Adipocyte (in vitro differentiated cells): ENCODE results near the gene RAP1GAP2.

Source experiments
- DNase-seq: peaks from one replicate; pipeline ENCODE4 v3.0.0-alpha.2; 2015; ENCODE audit warnings: low read depth
- H3K27me3 ChIP-seq: replicated peaks from 2 replicates; pipeline ENCODE4 v1.7.0; 2013; ENCODE audit warnings: mild to moderate bottlenecking, low read length, moderate library complexity; ENCODE audit not compliant: control insufficient read depth, insufficient read depth
- H3K36me3 ChIP-seq: 2 replicates; pipeline ENCODE4 v1.7.0; 2013; ENCODE audit warnings: low read length, mild to moderate bottlenecking, moderate library complexity; ENCODE audit not compliant: control insufficient read depth, insufficient read depth, severe bottlenecking
- H3K4me1 ChIP-seq: 2 replicates; pipeline ENCODE4 v1.7.0; 2013; ENCODE audit warnings: mild to moderate bottlenecking, low read length, moderate library complexity; ENCODE audit not compliant: control insufficient read depth, insufficient read depth
- H3K4me3 ChIP-seq: 2 replicates; pipeline ENCODE4 v1.7.0; 2013; ENCODE audit warnings: mild to moderate bottlenecking, low read length, moderate library complexity
- H3K9ac ChIP-seq: 2 replicates; pipeline ENCODE4 v1.7.0; 2013; ENCODE audit warnings: mild to moderate bottlenecking, low read length, moderate library complexity
- H3K9me3 ChIP-seq: 2 replicates; pipeline ENCODE4 v1.7.0; 2013; ENCODE audit warnings: mild to moderate bottlenecking, low read length, moderate library complexity; ENCODE audit not compliant: control insufficient read depth

The RAP1GAP2 gene

DNA sequence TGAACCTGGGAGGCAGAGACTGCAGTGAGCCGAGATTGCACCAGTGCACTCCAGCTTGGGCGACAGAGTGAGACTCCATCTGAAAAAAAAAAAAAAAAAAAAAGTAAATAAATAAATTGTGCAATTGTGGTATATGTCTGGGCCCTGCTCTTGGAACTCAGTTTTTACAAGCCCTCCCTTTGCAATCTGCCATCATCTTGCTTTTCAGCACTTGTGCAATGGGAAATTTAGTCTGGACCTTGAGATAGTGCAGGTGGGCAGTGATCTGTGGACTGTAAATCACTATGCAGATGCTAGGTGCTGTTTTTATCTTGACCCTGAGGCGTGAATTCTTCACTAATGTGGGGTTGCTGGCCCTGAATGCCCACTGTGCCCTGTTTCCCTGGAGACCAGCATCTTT is 6.5 kb upstream of the RAP1GAP2 start:
- H3K4me3 ChIP-seq, result no peak overlapping the region
- H3K27me3 ChIP-seq, result peaks cover 25% of the 10 kb centered on the region
- DNase-seq, result no peak
- H3K4me1 ChIP-seq, result no peaks in the 10 kb centered on the region
- no peaks in the 10 kb centered on the region for H3K36me3 ChIP-seq
- no peak overlapping the region for H3K9ac ChIP-seq
- H3K9me3 ChIP-seq, result no peaks in the 10 kb centered on the region

- Histone ChIP-seq H3K9ac (no peak overlapping the region), H3K27me3 (peaks cover 41% of the 10 kb centered on the region), H3K4me3 (no peak overlapping the region), H3K9me3 (no peaks in the 10 kb centered on the region), H3K4me1 (no peaks in the 10 kb centered on the region), H3K36me3 (no peaks in the 10 kb centered on the region)
- DNase-seq, result no peak
Observed at GRCh38 chr17:2792366-2793169, 3.7 kb upstream of the RAP1GAP2 start.

DNA sequence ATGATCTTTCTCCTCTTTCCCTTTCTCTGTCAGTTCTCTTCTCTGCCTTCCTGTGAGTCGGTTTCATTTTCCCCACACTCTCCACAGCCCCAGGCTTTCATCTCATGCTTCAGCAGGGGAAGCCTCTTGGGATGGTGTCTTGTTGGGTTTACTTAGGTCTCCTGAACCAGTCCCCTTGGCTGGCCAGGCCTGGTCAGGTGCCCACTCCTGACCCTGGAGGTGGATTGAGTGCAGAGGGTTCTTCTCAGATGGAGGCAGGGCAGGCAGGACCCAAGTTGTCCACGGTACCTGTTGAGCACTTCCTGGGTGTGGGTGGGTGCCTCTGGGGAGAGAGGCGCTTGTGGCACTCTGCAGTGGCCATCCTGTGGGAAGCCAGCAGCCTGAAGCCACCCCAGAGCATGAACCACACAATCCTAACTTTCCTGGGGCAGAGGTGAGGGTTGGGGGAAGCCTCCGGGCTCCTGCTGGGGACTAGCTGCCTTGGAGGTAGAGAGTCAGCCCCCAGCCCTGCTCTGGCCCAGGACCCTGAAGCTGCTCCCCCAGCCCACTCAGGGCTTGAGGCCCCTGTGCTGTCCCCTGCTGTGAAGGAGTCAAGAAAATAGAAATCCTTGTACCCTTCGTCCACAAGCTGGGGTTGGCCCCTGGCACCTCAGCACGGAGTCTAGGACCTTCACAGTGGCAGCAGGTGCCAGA is 2.0 kb upstream of the RAP1GAP2 start:
- peaks cover 56% of the 10 kb centered on the region for H3K27me3 ChIP-seq
- DNase-seq, result no peak

GRCh38 chr17:2795441-2796163 is 636 bp upstream of the RAP1GAP2 start:
- Histone ChIP-seq H3K9ac (no peak overlapping the region), H3K4me3 (no peak overlapping the region), H3K36me3 (no peaks in the 10 kb centered on the region), H3K27me3 (peaks cover 60% of the 10 kb centered on the region), H3K9me3 (no peaks in the 10 kb centered on the region), H3K4me1 (no peaks in the 10 kb centered on the region)
- DNase-seq, result no peak

More for the DNA sequence above, 2.0 kb upstream of the RAP1GAP2 start:
- Histone ChIP-seq H3K9ac (no peak overlapping the region), H3K4me1 (no peaks in the 10 kb centered on the region), H3K9me3 (no peaks in the 10 kb centered on the region), H3K4me3 (no peak overlapping the region), H3K36me3 (no peaks in the 10 kb centered on the region)

DNA sequence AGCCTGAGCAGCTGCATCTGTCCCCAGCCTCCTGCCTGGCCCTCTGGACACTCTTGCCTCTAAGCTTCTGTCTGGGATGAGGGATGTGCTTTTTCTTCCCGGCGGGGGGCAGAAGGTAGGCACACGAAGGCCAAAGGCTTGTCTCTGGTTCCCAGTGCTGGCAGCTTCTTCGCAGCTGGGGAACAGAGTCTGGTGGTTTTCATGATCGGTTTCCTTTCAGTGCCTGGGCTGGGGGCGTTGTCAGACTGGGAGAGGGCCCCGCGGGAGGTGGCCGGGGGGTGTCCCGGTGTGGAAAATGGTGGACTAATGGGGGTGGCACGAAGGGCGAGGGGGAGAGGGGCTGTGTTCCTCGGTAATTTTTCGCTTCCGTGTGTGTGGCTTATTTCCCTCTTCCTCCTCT is 988 bp downstream of the RAP1GAP2 start:
- peaks cover 4% of the 10 kb centered on the region for H3K4me1 ChIP-seq
- H3K9me3 ChIP-seq, result no peaks in the 10 kb centered on the region
- DNase-seq, result no peak
- peaks cover 50% of the 10 kb centered on the region for H3K27me3 ChIP-seq
- no peaks in the 10 kb centered on the region for H3K36me3 ChIP-seq
- H3K9ac ChIP-seq, result no peak overlapping the region
- H3K4me3 ChIP-seq, result no peak overlapping the region

- no peak overlapping the region for H3K9ac ChIP-seq
- H3K4me1 ChIP-seq, result peaks cover 6% of the 10 kb centered on the region
- H3K36me3 ChIP-seq, result no peaks in the 10 kb centered on the region
- H3K9me3 ChIP-seq, result no peaks in the 10 kb centered on the region
- DNase-seq, result no peak
- H3K4me3 ChIP-seq, result no peak overlapping the region
- peaks cover 48% of the 10 kb centered on the region for H3K27me3 ChIP-seq
Observed at GRCh38 chr17:2797637-2798036, 1.4 kb downstream of the RAP1GAP2 start.

GRCh38 chr17:2798188-2798587 is 1.9 kb downstream of the RAP1GAP2 start:
- Histone ChIP-seq H3K27me3 (peaks cover 48% of the 10 kb centered on the region), H3K4me3 (no peak overlapping the region), H3K36me3 (no peaks in the 10 kb centered on the region), H3K9ac (no peak overlapping the region), H3K4me1 (peaks cover 11% of the 10 kb centered on the region), H3K9me3 (no peaks in the 10 kb centered on the region)
- DNase-seq, result no peak

DNA sequence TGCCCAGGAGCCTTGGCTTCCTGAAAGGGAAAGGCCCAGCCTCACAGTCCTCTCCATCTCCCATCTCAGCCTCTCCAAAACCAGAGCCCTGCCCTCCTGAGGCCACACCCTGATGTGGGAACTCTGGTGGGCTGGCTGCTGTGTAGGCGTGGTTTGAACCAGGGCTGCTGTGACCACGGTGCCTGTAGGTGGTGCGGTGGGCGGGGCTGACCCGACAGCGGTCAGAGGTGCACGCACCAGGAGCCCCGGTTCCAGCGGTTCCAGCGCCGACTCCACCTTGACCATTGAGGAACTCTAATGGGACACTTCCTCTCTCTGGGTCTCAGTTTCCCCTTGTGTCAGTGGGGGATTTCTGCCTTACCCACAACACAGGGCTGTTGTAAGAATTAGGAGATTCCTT is 2.4 kb downstream of the RAP1GAP2 start:
- Histone ChIP-seq H3K4me3 (no peak overlapping the region), H3K27me3 (peaks cover 44% of the 10 kb centered on the region), H3K36me3 (no peaks in the 10 kb centered on the region), H3K9ac (no peak overlapping the region), H3K4me1 (peaks cover 14% of the 10 kb centered on the region), H3K9me3 (no peaks in the 10 kb centered on the region)
- no peak for DNase-seq

DNA sequence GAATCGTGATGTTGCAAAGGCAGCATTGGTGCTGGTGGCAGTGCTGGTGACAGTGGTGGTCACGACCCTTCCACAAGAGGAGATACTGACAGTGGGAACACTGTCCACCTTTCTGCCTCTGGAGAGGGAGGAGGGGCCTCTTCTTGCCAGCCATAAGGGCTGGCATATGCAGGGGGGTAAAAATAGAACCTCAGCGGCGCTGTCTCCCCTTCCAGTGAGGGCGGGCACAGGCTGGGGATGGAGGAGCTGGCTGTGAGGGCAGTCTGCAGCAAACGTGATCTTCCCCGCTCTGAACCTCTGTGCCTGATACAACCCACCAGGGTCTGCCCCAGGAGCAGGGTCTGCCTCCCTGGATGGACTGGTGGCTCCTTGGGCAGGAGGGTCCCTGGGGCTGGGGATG is 3.4 kb downstream of the RAP1GAP2 start:
- DNase-seq, result no peak
- H3K36me3 ChIP-seq, result no peaks in the 10 kb centered on the region
- peaks cover 47% of the 10 kb centered on the region for H3K27me3 ChIP-seq
- peaks cover 14% of the 10 kb centered on the region for H3K4me1 ChIP-seq
- H3K9ac ChIP-seq, result no peak overlapping the region
- no peak overlapping the region for H3K4me3 ChIP-seq
- H3K9me3 ChIP-seq, result no peaks in the 10 kb centered on the region

DNA sequence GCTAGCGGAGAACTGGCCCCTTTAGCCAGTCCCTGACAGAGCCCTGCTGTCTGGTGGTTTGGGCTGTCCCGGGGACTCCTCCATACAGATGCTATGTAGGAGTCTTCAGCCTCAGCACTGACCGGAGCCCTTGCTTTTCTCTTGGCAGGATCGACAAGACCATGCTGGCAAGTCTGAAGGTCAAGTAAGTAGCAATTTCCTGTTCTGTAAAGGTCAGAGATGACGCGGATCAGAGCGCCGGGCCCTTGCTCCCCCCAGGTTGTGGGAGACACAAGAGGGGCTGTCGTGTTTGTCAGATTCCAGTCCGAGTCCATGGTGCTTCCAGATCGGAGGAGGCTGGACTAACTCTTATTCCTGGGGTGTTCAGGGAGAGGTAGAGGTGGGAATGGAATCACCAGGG is 4.1 kb downstream of the RAP1GAP2 start:
- H3K36me3 ChIP-seq, result no peaks in the 10 kb centered on the region
- H3K27me3 ChIP-seq, result peaks cover 51% of the 10 kb centered on the region
- no peaks in the 10 kb centered on the region for H3K9me3 ChIP-seq
- peaks cover 14% of the 10 kb centered on the region for H3K4me1 ChIP-seq
- H3K9ac ChIP-seq, result no peak overlapping the region
- H3K4me3 ChIP-seq, result no peak overlapping the region
- no peak for DNase-seq

DNA sequence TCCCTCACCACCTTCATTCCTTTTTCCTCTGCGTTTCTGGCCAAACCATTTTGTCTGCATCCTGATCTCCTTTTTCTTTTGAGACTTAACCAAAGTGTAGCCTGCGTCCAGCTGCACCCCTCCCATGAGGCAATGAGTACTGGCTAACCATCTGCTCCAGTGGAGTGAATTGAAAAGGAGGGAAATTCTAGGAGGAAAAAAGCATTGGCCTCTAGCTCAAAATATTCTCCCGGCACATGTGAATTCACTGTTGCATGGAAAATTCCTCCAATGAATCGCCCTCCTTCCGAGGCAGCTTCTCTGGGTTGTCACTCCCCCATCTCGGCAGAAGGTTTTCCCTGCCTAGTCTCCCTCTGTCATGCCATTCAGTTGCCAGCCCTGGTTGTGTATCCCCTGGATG is 5.6 kb downstream of the RAP1GAP2 start:
- peaks cover 38% of the 10 kb centered on the region for H3K27me3 ChIP-seq
- H3K9ac ChIP-seq, result no peak overlapping the region
- DNase-seq, result no peak
- no peak overlapping the region for H3K4me3 ChIP-seq
- no peaks in the 10 kb centered on the region for H3K9me3 ChIP-seq
- H3K4me1 ChIP-seq, result peaks cover 14% of the 10 kb centered on the region
- no peaks in the 10 kb centered on the region for H3K36me3 ChIP-seq
